Measurements from ENCODE around the gene TBC1D14. TPM values are rescaled to one million over a fixed set of nuclear protein-coding genes. Genes with fewer than 3 reads are reported as not detected.
"Not testable (repeated sequence)": the region's sequence is repeated elsewhere in the genome, so short reads cannot be mapped to it uniquely, and the experiment has no call there.

Gene TBC1D14
- total and polyA plus RNA-seq, 9 of the 15 experiments (the other 6 are each of a cell fraction or from before 2014, with no cell fraction given) = 2.1 to 59.6 (median 44.8) TPM

- H3K9me1 ChIP-seq (ENCODE audit: control insufficient read depth, insufficient read depth, low read length); H3K27me3 ChIP-seq (ENCODE audit: control insufficient read depth in 2 of 2, insufficient read depth in 2 of 2, low read length in 2 of 2); intact Hi-C loops (cut with micrococcal nuclease); H3K9me3 ChIP-seq (replicated peaks; ENCODE audit: control insufficient read depth, insufficient read depth, low read depth, low read length); H4K20me1 ChIP-seq (replicated peaks; ENCODE audit: control insufficient read depth, insufficient read depth, low read length); in situ Hi-C loops (cut with MboI); BruUV-seq (replicated peaks); ATAC-seq; H2AFZ ChIP-seq (ENCODE audit: low read depth, low read length); FAIRE-seq: not testable (repeated sequence)
- DNase-seq (ENCODE audit: extremely low read depth in 1 of 4, low spot score in 3 of 4) = peak in 1 of 4 experiments; percentile 48
- Histone ChIP-seq H3K4me3 (peak overlapping the region; percentile 94; the same call in 1 of the 2 replicates), H3K4me2 (ENCODE audit: insufficient read depth, low read length) (peak overlapping the region; percentile 88), H3K79me2 (ENCODE audit: control insufficient read depth, insufficient read depth, low read length) (peaks cover 76% of the 10 kb centered on the region), H3K36me3 (ENCODE audit: control insufficient read depth, insufficient read depth, low read length) (peaks cover 21% of the 10 kb centered on the region; the same call in 2 of the 3 replicates), H3K9ac (ENCODE audit: insufficient read depth in 1 of 2, low read depth in 2 of 2, low read length in 2 of 2) (peak overlapping the region; percentile 93 to 98; a peak in 3 of 4 replicates), H3K4me1 (replicated peaks in 1 of 2; ENCODE audit: control insufficient read depth in 2 of 2, insufficient read depth in 2 of 2, low read length in 2 of 2) (peaks cover 69 to 80% of the 10 kb centered on the region in 2 experiments), H3K27ac (ENCODE audit: extremely low read depth, low read depth, low read length) (peak overlapping the region; percentile 98; the same call in 1 of the 3 replicates)
- ChIA-PET CTCF (ENCODE audit: low intra/inter-chr PET ratio) (interaction anchor here (0.6 kb wide), 1 partner anchor 60 kb away, joined by 3 read pairs; no protein-coding TSS in a partner anchor), POLR2A (interaction anchor here (0.6 to 3.9 kb wide), 13 partner anchors 10 to 958 kb away, joined by 3 to 17 read pairs (median 3); a partner anchor contains a TSS)
- 57% methylated on average over 10 of the region's 10 CpGs for WGBS (ENCODE audit: insufficient coverage, low coverage, missing lambda C conversion rate)
- TF ChIP-seq ZBTB40 (IDR thresholded peaks at IDR 0.05) (peak; percentile 87), ZBTB40 (CRISPR knock-in tag; IDR thresholded peaks at IDR 0.05) (peak; percentile 82), SMARCA4 (IDR thresholded peaks at IDR 0.05) (0 out of 2 replicates have a peak, but pooled peaks have one; percentile 5)
Measured at GRCh38 chr4:6911917-6912316, 2.3 kb downstream of the TBC1D14 start.

All from K562 (cell line).